Smooth muscle cell (in vitro differentiated cells): ENCODE data around the gene KLK6. TPM values are rescaled to one million over a fixed set of nuclear protein-coding genes. Genes with fewer than 3 reads are reported as not detected.

Source experiments
- DNase-seq: peaks from one replicate; lab custom pipeline; 2025; ENCODE audit not compliant: unreplicated experiment; lab: John Stamatoyannopoulos, UW
- H2AFZ ChIP-seq: fragments of 200-600 bp; sonication (generic); 2 replicates; pipeline ENCODE4 v1.6.0; 2016; ENCODE audit warnings: antibody characterized with exemption, low read depth, mild to moderate bottlenecking
- H3F3A ChIP-seq: fragments of 200-600 bp; sonication (generic); 2 replicates; pipeline ENCODE4 v1.6.0; 2017; ENCODE audit warnings: antibody characterized with exemption, low read depth
- H3K27ac ChIP-seq: fragments of 200-600 bp; sonication (generic); 2 replicates; pipeline ENCODE4 v1.5.1; 2016; ENCODE audit warnings: low read depth, mild to moderate bottlenecking
- H3K27me3 ChIP-seq: fragments of 200-600 bp; sonication (generic); 2 replicates; pipeline ENCODE4 v1.6.1; 2016; ENCODE audit warnings: low read depth, mild to moderate bottlenecking
- H3K36me3 ChIP-seq: fragments of 200-600 bp; sonication (generic); 2 replicates; pipeline ENCODE4 v1.5.1; 2016; ENCODE audit warnings: low read depth
- H3K4me1 ChIP-seq: fragments of 200-600 bp; sonication (generic); 2 replicates; pipeline ENCODE4 v1.5.1; 2016; ENCODE audit warnings: low read depth
- H3K4me2 ChIP-seq: fragments of 200-600 bp; sonication (generic); 2 replicates; pipeline ENCODE4 v1.6.0; 2016; ENCODE audit warnings: mild to moderate bottlenecking
- H3K4me3 ChIP-seq: fragments of 200-600 bp; sonication (generic); 2 replicates; pipeline ENCODE4 v1.5.1; 2016; ENCODE audit warnings: mild to moderate bottlenecking
- H3K79me2 ChIP-seq: fragments of 200-600 bp; sonication (generic); 2 replicates; pipeline ENCODE4 v1.6.0; 2016; ENCODE audit warnings: low read depth, mild to moderate bottlenecking
- H3K9ac ChIP-seq: fragments of 200-600 bp; sonication (generic); 2 replicates; pipeline ENCODE4 v1.6.0; 2016; ENCODE audit warnings: low read depth
- H3K9me3 ChIP-seq: fragments of 200-600 bp; sonication (generic); replicated peaks from 2 replicates; pipeline ENCODE4 v1.5.1; 2016; ENCODE audit warnings: low read depth
- H4K20me1 ChIP-seq: fragments of 200-600 bp; sonication (generic); 2 replicates; pipeline ENCODE4 v1.6.0; 2016; ENCODE audit warnings: low read depth
- WGBS: methylation state at CpG from one replicate; pipeline ENCODE4 v1.1.7; 2016; ENCODE audit warnings: low lambda C conversion rate; 5-methylcytosine and 5-hydroxymethylcytosine counted together
- polyA plus RNA-seq: library from polyadenylated mRNA; unstranded; fragments of >200 nt; fragmentation: Nextera tagmentation; extraction: Ambion mirVana; gene quantifications from 2 replicates; pipeline ENCODE4 v1.2.1, GENCODE V29; 2016
- total RNA-seq: library from RNA; depleted of rRNA; stranded (reverse); fragments of >200 nt; gene quantifications from 2 replicates; pipeline ENCODE4 v1.2.3, GENCODE V29; 2014
- TF ChIP-seq, protein P1 (sequence below): fragments of 200-600 bp; sonication (generic); IDR thresholded peaks from 2 replicates; pipeline ENCODE4 v1.5.1; 2017; ENCODE audit warnings: borderline replicate concordance, mild to moderate bottlenecking, antibody characterized with exemption; ENCODE audit not compliant: insufficient read depth, poor library complexity, severe bottlenecking

Gene KLK6
- total and polyA plus RNA-seq, 2 experiments from 2014 or later, result 7.1 to 20.7 TPM

- no peak overlapping the region for H3K4me2 ChIP-seq
- no peaks in the 10 kb centered on the region for H3F3A ChIP-seq
- H3K79me2 ChIP-seq, result no peaks in the 10 kb centered on the region
- no peak overlapping the region for H3K4me3 ChIP-seq
- no peaks in the 10 kb centered on the region for H3K27me3 ChIP-seq
- H3K9ac ChIP-seq, result no peak overlapping the region
- WGBS, result 60% methylated on average over 6 of the region's 9 CpGs
- H3K4me1 ChIP-seq, result no peaks in the 10 kb centered on the region
- no peaks in the 10 kb centered on the region for H3K9me3 ChIP-seq
- TF ChIP-seq, protein P1, sequence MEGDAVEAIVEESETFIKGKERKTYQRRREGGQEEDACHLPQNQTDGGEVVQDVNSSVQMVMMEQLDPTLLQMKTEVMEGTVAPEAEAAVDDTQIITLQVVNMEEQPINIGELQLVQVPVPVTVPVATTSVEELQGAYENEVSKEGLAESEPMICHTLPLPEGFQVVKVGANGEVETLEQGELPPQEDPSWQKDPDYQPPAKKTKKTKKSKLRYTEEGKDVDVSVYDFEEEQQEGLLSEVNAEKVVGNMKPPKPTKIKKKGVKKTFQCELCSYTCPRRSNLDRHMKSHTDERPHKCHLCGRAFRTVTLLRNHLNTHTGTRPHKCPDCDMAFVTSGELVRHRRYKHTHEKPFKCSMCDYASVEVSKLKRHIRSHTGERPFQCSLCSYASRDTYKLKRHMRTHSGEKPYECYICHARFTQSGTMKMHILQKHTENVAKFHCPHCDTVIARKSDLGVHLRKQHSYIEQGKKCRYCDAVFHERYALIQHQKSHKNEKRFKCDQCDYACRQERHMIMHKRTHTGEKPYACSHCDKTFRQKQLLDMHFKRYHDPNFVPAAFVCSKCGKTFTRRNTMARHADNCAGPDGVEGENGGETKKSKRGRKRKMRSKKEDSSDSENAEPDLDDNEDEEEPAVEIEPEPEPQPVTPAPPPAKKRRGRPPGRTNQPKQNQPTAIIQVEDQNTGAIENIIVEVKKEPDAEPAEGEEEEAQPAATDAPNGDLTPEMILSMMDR, result no peak
- no peaks in the 10 kb centered on the region for H4K20me1 ChIP-seq
- no peak for DNase-seq
- H2AFZ ChIP-seq, result no peak overlapping the region
- H3K27ac ChIP-seq, result no peak overlapping the region
- H3K36me3 ChIP-seq, result no peaks in the 10 kb centered on the region
Observed at GRCh38 chr19:50959731-50960500, 9.5 kb downstream of the KLK6 start.

GRCh38 chr19:50957587-50957986, 11.8 kb downstream of the KLK6 start:
- H3F3A ChIP-seq, result no peaks in the 10 kb centered on the region
- no peak overlapping the region for H3K9ac ChIP-seq
- no peak overlapping the region for H3K4me2 ChIP-seq
- no peaks in the 10 kb centered on the region for H4K20me1 ChIP-seq
- no peak for DNase-seq
- no peaks in the 10 kb centered on the region for H3K4me1 ChIP-seq
- no peaks in the 10 kb centered on the region for H3K9me3 ChIP-seq
- H3K27me3 ChIP-seq, result no peaks in the 10 kb centered on the region
- H3K4me3 ChIP-seq, result no peak overlapping the region
- TF ChIP-seq, protein P1, result no peak
- H3K36me3 ChIP-seq, result no peaks in the 10 kb centered on the region
- no peak overlapping the region for H3K27ac ChIP-seq
- 94% methylated on average over 8 of the region's 8 CpGs for WGBS
- H3K79me2 ChIP-seq, result no peaks in the 10 kb centered on the region
- no peak overlapping the region for H2AFZ ChIP-seq

DNA sequence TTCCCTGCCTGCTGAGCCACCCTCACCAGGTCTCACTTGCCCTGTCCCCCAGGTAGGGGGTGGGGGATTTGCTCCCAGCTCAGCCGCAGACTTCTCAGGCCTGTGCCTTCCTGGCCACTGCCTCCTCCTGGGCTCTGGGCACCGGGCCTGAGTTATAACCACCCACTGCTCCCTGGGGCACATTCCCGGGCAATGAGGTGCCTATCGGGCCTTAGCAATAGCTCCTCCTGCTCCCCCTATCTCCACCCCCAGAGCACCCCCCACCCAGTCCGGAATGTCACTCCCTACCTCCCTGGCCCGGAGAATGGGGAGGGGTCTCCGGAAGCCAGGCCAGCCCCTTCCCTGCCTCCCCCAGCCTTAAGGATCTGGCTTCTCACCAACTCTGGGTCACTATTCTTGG, 16.5 kb downstream of the KLK6 start, which contains the start of gene KLK5:
Gene KLK5, minus strand, starts transcription at position 129 of the 400 bp plus-strand sequence. CDS start 381 bp downstream, outside the sequence.
- WGBS, result 71% methylated on average over 7 of the region's 7 CpGs
- Histone ChIP-seq H4K20me1 (no peaks in the 10 kb centered on the region), H3K27me3 (no peaks in the 10 kb centered on the region), H3K4me1 (no peaks in the 10 kb centered on the region), H3K79me2 (no peaks in the 10 kb centered on the region), H3F3A (no peaks in the 10 kb centered on the region), H3K36me3 (no peaks in the 10 kb centered on the region), H3K4me3 (no peak within 1 kb of the TSS), H2AFZ (no peak within 1 kb of the TSS), H3K9me3 (no peaks in the 10 kb centered on the region), H3K9ac (no peak within 1 kb of the TSS), H3K27ac (no peak within 1 kb of the TSS), H3K4me2 (no peak within 1 kb of the TSS)
- DNase-seq, result no peak
- TF ChIP-seq, protein P1, result no peak

GRCh38 chr19:50949861-50950260, 19.5 kb downstream of the KLK6 start:
- H3K4me2 ChIP-seq, result no peak overlapping the region
- WGBS, result 89% methylated on average over 19 of the region's 19 CpGs
- H3K27me3 ChIP-seq, result no peaks in the 10 kb centered on the region
- H2AFZ ChIP-seq, result no peak overlapping the region
- no peaks in the 10 kb centered on the region for H3K36me3 ChIP-seq
- H3K4me1 ChIP-seq, result no peaks in the 10 kb centered on the region
- H3K79me2 ChIP-seq, result no peaks in the 10 kb centered on the region
- TF ChIP-seq, protein P1, result no peak
- no peak overlapping the region for H3K9ac ChIP-seq
- no peaks in the 10 kb centered on the region for H4K20me1 ChIP-seq
- H3F3A ChIP-seq, result no peaks in the 10 kb centered on the region
- H3K27ac ChIP-seq, result no peak overlapping the region
- no peaks in the 10 kb centered on the region for H3K9me3 ChIP-seq
- no peak overlapping the region for H3K4me3 ChIP-seq
- no peak for DNase-seq
